Measurements from ENCODE around the gene ZC3H14. TPM values are rescaled to one million over a fixed set of nuclear protein-coding genes. Genes with fewer than 3 reads are reported as not detected.

Gene ZC3H14
- total and polyA plus RNA-seq, 10 of the 15 experiments (the other 5 are each of a cell fraction or from before 2014, with no cell fraction given) = 17.9 to 97.1 (median 47.6) TPM

DNA sequence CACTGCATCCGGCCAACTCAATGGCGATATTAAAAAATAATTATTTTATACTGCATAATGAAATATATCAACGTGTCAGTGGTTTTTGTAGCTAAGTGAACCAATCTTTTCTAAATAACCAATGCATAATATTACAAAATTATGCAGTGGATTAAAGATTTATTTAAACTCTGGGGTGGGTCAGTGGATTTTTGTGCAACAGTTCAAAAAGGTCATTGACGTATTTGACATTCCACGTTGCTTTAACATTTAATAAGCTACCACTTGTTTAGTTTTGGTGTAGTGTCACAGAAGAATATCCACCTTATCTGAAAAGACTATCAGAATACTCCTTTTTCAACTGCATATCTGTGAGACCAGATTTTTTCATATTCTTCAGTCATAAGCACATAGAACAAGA lies 2.6 kb downstream of the ZC3H14 start:
- no peak overlapping the region for H2AFZ ChIP-seq (ENCODE audit: control insufficient read depth, low read depth, low read length)
- POLR2A ChIA-PET = no interaction called here
- no peaks in the 10 kb centered on the region for H4K20me1 ChIP-seq (ENCODE audit: control insufficient read depth, insufficient read depth)
- no peak for ATAC-seq
- peaks cover 17% of the 10 kb centered on the region for H3K79me2 ChIP-seq (ENCODE audit: control insufficient read depth, insufficient read depth, low read length)
- peaks cover 0 to 5% of the 10 kb centered on the region in 2 experiments; a peak in 3 of 4 replicates for H3K36me3 ChIP-seq (ENCODE audit: control insufficient read depth in 2 of 2, insufficient read depth in 2 of 2, low read length in 1 of 2)
- RAD21 ChIA-PET (ENCODE audit: unreplicated experiment) = no interaction called here
- BruUV-seq (replicated peaks) = no TSS peak
- over 99% methylated on average over 5 of the region's 5 CpGs for WGBS (ENCODE audit: insufficient coverage, insufficient replicate concordance, low lambda C conversion rate, missing lambda C conversion rate)
- CTCF ChIA-PET = interaction anchor here (1.4 kb wide), 1 partner anchor 74 kb away, joined by 4 read pairs; no protein-coding TSS in a partner anchor
- no peaks in the 10 kb centered on the region for H3K4me1 ChIP-seq (ENCODE audit: control insufficient read depth, insufficient read depth, low read length)
- H3K4me3 ChIP-seq = no peak overlapping the region
- DNase-seq (ENCODE audit: low read depth, low spot score) = no peak
- SMC1A ChIA-PET (ENCODE audit: uncharacterized antibody, unreplicated experiment) = interaction anchor here (1.4 to 1.6 kb wide), 3 partner anchors 29 to 99 kb away, joined by 4 to 7 read pairs (median 4); no protein-coding TSS in a partner anchor
- H3K27ac ChIP-seq (ENCODE audit: control insufficient read depth, insufficient read depth) = no peak overlapping the region
- in situ Hi-C loops (cut with MboI) (no loop called here), intact Hi-C loops (cut with micrococcal nuclease; ENCODE audit: unreplicated experiment) (no loop called here)
- no peak overlapping the region for H3K9ac ChIP-seq (ENCODE audit: control insufficient read depth, insufficient read depth, low read length)
- H3K27me3 ChIP-seq (replicated peaks in 1 of 2; ENCODE audit: control insufficient read depth in 2 of 2, insufficient read depth in 2 of 2, low read length in 1 of 2) = no peaks in the 10 kb centered on the region
- peaks cover 6% of the 10 kb centered on the region for H3K9me3 ChIP-seq (replicated peaks; ENCODE audit: control insufficient read depth, insufficient read depth, low read length)
- H3K4me2 ChIP-seq (ENCODE audit: control insufficient read depth, insufficient read depth) = no peak overlapping the region
- FAIRE-seq = no peak
- TF ChIP-seq NKRF (conservative IDR thresholded peaks at IDR 0.05) (no peak), USF1 (IDR thresholded peaks at IDR 0.05; ENCODE audit: borderline replicate concordance, extremely low read length, insufficient read depth, low read depth, low read length) (no peak), ZBTB33 (IDR thresholded peaks at IDR 0.05) (no peak), ZNF207 (IDR thresholded peaks at IDR 0.05; ENCODE audit: borderline replicate concordance) (no peak), EP300 (IDR thresholded peaks at IDR 0.05; ENCODE audit: borderline replicate concordance in 1 of 2, control insufficient read depth in 1 of 2, low read depth in 2 of 2, low read length in 2 of 2) (no peak), ZNF24 (IDR thresholded peaks at IDR 0.05) (no peak), PML (IDR thresholded peaks at IDR 0.05; ENCODE audit: low read length) (no peak), ZBTB11 (CRISPR knock-in tag; IDR thresholded peaks at IDR 0.05) (no peak), RBBP5 (conservative IDR thresholded peaks at IDR 0.05) (no peak), ZZZ3 (IDR thresholded peaks at IDR 0.05; ENCODE audit: control insufficient read depth, insufficient read length, low read depth) (no peak), JUNB (IDR thresholded peaks at IDR 0.05) (no peak), PAX5 (IDR thresholded peaks at IDR 0.05; ENCODE audit: borderline replicate concordance, low read depth, low read length) (no peak), NRF1 (conservative IDR thresholded peaks at IDR 0.05; ENCODE audit: low read depth, low read length) (no peak), BMI1 (IDR thresholded peaks at IDR 0.05; ENCODE audit: borderline replicate concordance) (no peak), RELB (IDR thresholded peaks at IDR 0.05; ENCODE audit: low read depth) (no peak)

All from GM12878 (cell line).